ENCODE data around the gene SEPTIN8. TPM values are rescaled to one million over a fixed set of nuclear protein-coding genes. Genes with fewer than 3 reads are reported as not detected.

Gene SEPTIN8
- total and polyA plus RNA-seq, 2 of the 13 experiments (the other 11 are each of a cell fraction or from before 2014, with no cell fraction given): 41.4 to 49.9 TPM

DNA sequence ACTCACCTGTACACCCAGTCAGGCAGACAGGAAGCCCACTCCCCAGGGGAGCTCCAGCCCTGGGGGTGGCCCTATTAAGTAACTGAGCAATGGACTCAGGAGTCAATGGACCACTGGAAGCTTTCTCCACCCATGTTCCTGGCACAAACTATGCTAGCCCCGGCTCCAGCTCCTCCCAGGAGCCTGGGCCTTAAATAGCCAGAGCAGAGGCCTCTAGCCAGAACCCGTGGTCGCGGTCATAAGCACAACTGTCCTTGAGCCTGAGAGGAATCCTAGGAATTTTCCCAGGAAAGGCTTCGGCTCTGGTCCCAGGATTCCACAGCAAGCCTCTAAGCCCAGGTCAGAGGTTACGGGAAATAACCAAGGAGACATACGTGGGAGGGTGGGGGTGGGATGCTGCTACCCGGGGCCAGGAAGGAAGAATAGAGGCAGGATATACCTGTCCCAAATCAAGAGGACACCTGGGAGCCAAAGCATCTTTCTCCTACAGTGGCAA is 5.5 kb downstream of the SEPTIN8 start:
- FAIRE-seq (peak; percentile 74), DNase-seq (ENCODE audit: low spot score) (peak; percentile 90), ATAC-seq (peak; percentile 83)
- H3K4me2 ChIP-seq (ENCODE audit: low read depth, low read length): peak overlapping the region; percentile 47
- peaks cover 68% of the 10 kb centered on the region for H3K79me2 ChIP-seq (ENCODE audit: insufficient read depth, low read length)
- H3K27me3 ChIP-seq (ENCODE audit: control insufficient read depth in 1 of 2, insufficient read depth in 2 of 2, low read length in 2 of 2): no peaks in the 10 kb centered on the region
- CTCF ChIA-PET (ENCODE audit: low intra/inter-chr PET ratio, low total read pairs): no interaction called here
- H3K9ac ChIP-seq (ENCODE audit: insufficient read depth, low read depth, low read length): peak overlapping the region; percentile 51
- peaks cover 57% of the 10 kb centered on the region for H3K4me1 ChIP-seq (ENCODE audit: insufficient read depth, low read length)
- H4K20me1 ChIP-seq (ENCODE audit: insufficient read depth, low read length): no peaks in the 10 kb centered on the region
- peak overlapping the region; percentile 71 for H3K27ac ChIP-seq (ENCODE audit: extremely low read length, insufficient read depth, low read length)
- H3K36me3 ChIP-seq (replicated peaks in 1 of 2; ENCODE audit: control insufficient read depth in 1 of 2, insufficient read depth in 2 of 2, low read length in 2 of 2): peaks cover 1 to 4% of the 10 kb centered on the region in 2 experiments; a peak in 1 of 5 replicates
- in situ Hi-C loops (cut with HindIII; ENCODE audit: extremely low pct_ligation_motif_present, low pct_unique_long_range_greater_than_20kb): loop anchor here (5.0 kb wide), 1 partner anchor 46 kb away; no protein-coding TSS in a partner anchor
- intact Hi-C loops (cut with micrococcal nuclease; ENCODE audit: unreplicated experiment): loop anchor here (1.0 to 2.0 kb wide), 3 partner anchors 35 to 49 kb away; partner anchors contain the start of gene KIF3A
- no peaks in the 10 kb centered on the region for H3K9me3 ChIP-seq (ENCODE audit: low read length)
- BruUV-seq (replicated peaks): no TSS peak
- 16% methylated on average over 4 of the region's 8 CpGs for WGBS (ENCODE audit: low lambda C conversion rate)
- peak overlapping the region in 1 of 3 experiments; percentile 49; a peak in 1 of 6 replicates for H3K4me3 ChIP-seq (replicated peaks in 1 of 3; ENCODE audit: insufficient read depth in 1 of 3, low read depth in 2 of 3, low read length in 3 of 3)
- no peak overlapping the region for H2AFZ ChIP-seq (ENCODE audit: low read length)
- POLR2A ChIA-PET: interaction anchor here (0.7 to 1.9 kb wide), 3 partner anchors 36 to 49 kb away, joined by 3 to 14 read pairs (median 6); no protein-coding TSS in a partner anchor
- TF ChIP-seq, protein P1, sequence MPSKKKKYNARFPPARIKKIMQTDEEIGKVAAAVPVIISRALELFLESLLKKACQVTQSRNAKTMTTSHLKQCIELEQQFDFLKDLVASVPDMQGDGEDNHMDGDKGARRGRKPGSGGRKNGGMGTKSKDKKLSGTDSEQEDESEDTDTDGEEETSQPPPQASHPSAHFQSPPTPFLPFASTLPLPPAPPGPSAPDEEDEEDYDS (CRISPR knock-in tag; IDR thresholded peaks at IDR 0.05): peak; percentile 73
- TF ChIP-seq ZNF143 (CRISPR knock-in tag; IDR thresholded peaks at IDR 0.05) (peak; percentile 74), ZNF614 (CRISPR knock-in tag; IDR thresholded peaks at IDR 0.05; ENCODE audit: borderline replicate concordance) (no peak), KDM3A (CRISPR knock-in tag; IDR thresholded peaks at IDR 0.05; ENCODE audit: low read depth) (no peak), TP53 (CRISPR knock-in tag; conservative IDR thresholded peaks at IDR 0.05) (no peak), ZNF256 (CRISPR knock-in tag; conservative IDR thresholded peaks at IDR 0.05) (no peak), REXO4 (CRISPR knock-in tag; IDR thresholded peaks at IDR 0.05; ENCODE audit: borderline replicate concordance) (no peak), ZNF234 (CRISPR knock-in tag; conservative IDR thresholded peaks at IDR 0.05) (no peak), TCF12 (IDR thresholded peaks at IDR 0.05) (no peak), TCF12 (CRISPR knock-in tag; IDR thresholded peaks at IDR 0.05) (no peak), ZFX (CRISPR knock-in tag; IDR thresholded peaks at IDR 0.05; ENCODE audit: low read depth) (peak; percentile 64; the same call in 1 of the 2 replicates), BCL6 (CRISPR knock-in tag; IDR thresholded peaks at IDR 0.05) (peak; percentile 23; the same call in 1 of the 2 replicates), FOXC1 (CRISPR knock-in tag; IDR thresholded peaks at IDR 0.05; ENCODE audit: borderline replicate concordance) (no peak), NR2F6 (IDR thresholded peaks at IDR 0.05) (peak; percentile 80), NR2F6 (CRISPR knock-in tag; IDR thresholded peaks at IDR 0.05) (peak; percentile 75), HOXA3 (CRISPR knock-in tag; IDR thresholded peaks at IDR 0.05) (peak; percentile 38; the same call in 1 of the 2 replicates), TRIM24 (CRISPR knock-in tag; IDR thresholded peaks at IDR 0.05) (no peak), HNRNPUL1 (IDR thresholded peaks at IDR 0.05; ENCODE audit: low read depth, low read length) (no peak), CEBPG (CRISPR knock-in tag; IDR thresholded peaks at IDR 0.05) (no peak), NR2F1 (CRISPR knock-in tag; IDR thresholded peaks at IDR 0.05) (peak; percentile 28 to 55; a peak in 2 of 4 replicates), NFE2L1 (CRISPR knock-in tag; IDR thresholded peaks at IDR 0.05; ENCODE audit: borderline replicate concordance) (no peak)
- TF ChIP-seq, protein P2, sequence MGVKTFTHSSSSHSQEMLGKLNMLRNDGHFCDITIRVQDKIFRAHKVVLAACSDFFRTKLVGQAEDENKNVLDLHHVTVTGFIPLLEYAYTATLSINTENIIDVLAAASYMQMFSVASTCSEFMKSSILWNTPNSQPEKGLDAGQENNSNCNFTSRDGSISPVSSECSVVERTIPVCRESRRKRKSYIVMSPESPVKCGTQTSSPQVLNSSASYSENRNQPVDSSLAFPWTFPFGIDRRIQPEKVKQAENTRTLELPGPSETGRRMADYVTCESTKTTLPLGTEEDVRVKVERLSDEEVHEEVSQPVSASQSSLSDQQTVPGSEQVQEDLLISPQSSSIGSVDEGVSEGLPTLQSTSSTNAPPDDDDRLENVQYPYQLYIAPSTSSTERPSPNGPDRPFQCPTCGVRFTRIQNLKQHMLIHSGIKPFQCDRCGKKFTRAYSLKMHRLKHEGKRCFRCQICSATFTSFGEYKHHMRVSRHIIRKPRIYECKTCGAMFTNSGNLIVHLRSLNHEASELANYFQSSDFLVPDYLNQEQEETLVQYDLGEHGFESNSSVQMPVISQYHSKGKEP (CRISPR knock-in tag; IDR thresholded peaks at IDR 0.05): no peak
- TF ChIP-seq, protein P3, sequence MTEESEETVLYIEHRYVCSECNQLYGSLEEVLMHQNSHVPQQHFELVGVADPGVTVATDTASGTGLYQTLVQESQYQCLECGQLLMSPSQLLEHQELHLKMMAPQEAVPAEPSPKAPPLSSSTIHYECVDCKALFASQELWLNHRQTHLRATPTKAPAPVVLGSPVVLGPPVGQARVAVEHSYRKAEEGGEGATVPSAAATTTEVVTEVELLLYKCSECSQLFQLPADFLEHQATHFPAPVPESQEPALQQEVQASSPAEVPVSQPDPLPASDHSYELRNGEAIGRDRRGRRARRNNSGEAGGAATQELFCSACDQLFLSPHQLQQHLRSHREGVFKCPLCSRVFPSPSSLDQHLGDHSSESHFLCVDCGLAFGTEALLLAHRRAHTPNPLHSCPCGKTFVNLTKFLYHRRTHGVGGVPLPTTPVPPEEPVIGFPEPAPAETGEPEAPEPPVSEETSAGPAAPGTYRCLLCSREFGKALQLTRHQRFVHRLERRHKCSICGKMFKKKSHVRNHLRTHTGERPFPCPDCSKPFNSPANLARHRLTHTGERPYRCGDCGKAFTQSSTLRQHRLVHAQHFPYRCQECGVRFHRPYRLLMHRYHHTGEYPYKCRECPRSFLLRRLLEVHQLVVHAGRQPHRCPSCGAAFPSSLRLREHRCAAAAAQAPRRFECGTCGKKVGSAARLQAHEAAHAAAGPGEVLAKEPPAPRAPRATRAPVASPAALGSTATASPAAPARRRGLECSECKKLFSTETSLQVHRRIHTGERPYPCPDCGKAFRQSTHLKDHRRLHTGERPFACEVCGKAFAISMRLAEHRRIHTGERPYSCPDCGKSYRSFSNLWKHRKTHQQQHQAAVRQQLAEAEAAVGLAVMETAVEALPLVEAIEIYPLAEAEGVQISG (CRISPR knock-in tag; IDR thresholded peaks at IDR 0.05): peak; percentile 21; the same call in 1 of the 2 replicates

Measured in HepG2 (cell line).